A549 treated with AZD9567 at 1 μM for 4 hours (cell line): Measurements from ENCODE around the gene VAMP8. TPM values are rescaled to one million over a fixed set of nuclear protein-coding genes. Genes with fewer than 3 reads are reported as not detected.

Experiments used
- total RNA-seq: library from RNA; stranded (reverse); fragments of 200-300 nt; extraction: Qiagen RNA extraction; gene quantifications from 5 replicates; pipeline ENCODE4 v1.2.3, GENCODE V29; 2022; ENCODE audit not compliant: insufficient read depth

VAMP8 gene
- total RNA-seq, result 13.3 to 18.8 TPM (median 17.4 TPM) in 5 replicates

GRCh38 chr2:85577386-85578242 is at the start of gene VAMP8:
Gene VAMP8, plus strand, starts transcription at chr2:85577586. Its CDS starts 61 bp downstream, at chr2:85577647.

GRCh38 chr2:85538507-85539360 is 38.7 kb upstream of the VAMP8 start, which contains the start of gene MAT2A:
Gene MAT2A, plus strand, starts transcription at chr2:85539168. Its CDS starts 120 bp downstream, at chr2:85539288.

GRCh38 chr2:85561280-85562212 is 15.8 kb upstream of the VAMP8 start, which contains the start of gene GGCX:
Gene GGCX, minus strand, starts transcription at chr2:85561493. Its CDS starts 65 bp downstream, at chr2:85561428.

GRCh38 chr2:85584354-85584856 is 7.0 kb downstream of the VAMP8 start, which contains the start of gene VAMP5:
Gene VAMP5, plus strand, starts transcription at chr2:85584431. Its CDS starts 60 bp downstream, at chr2:85584491.

GRCh38 chr2:85595301-85596025 is 18.1 kb downstream of the VAMP8 start, which contains the start of gene RNF181:
Gene RNF181, plus strand, starts transcription at chr2:85595745. Its CDS starts 19 bp downstream, at chr2:85595764.

GRCh38 chr2:85602476-85603234 is 25.3 kb downstream of the VAMP8 start, which contains the start of gene TMEM150A:
Gene TMEM150A, minus strand, starts transcription at chr2:85602698. Its CDS starts 750 bp downstream, at chr2:85601948.

GRCh38 chr2:85611705-85612587 is 34.6 kb downstream of the VAMP8 start, which contains the start of gene C2orf68:
Gene C2orf68, minus strand, starts transcription at chr2:85612066. Its CDS starts 82 bp downstream, at chr2:85611984.

Other genes starting within 250 kb of the VAMP8 start
- 87.8 to 101 TPM (median 100 TPM) in 5 replicates for gene TGOLN2, start 249.6 kb upstream of the VAMP8 start, total RNA-seq
- gene RETSAT, start 223.1 kb upstream of the VAMP8 start, total RNA-seq, result 60.5 to 64.7 TPM (median 62.8 TPM) in 5 replicates
- 10.1 to 11.7 TPM (median 10.6 TPM) in 5 replicates for gene ELMOD3, start 222.8 kb upstream of the VAMP8 start, total RNA-seq
- gene CAPG, start 167.2 kb upstream of the VAMP8 start, total RNA-seq, result 78.5 to 119 TPM (median 92.0 TPM) in 5 replicates
- gene SH2D6, start 158.9 kb upstream of the VAMP8 start, total RNA-seq, result 0.52 to 0.85 TPM (median 0.70 TPM) in 4 of 5 replicates, not detected in the other
- gene MAT2A, start 38.4 kb upstream of the VAMP8 start, total RNA-seq, result 546 to 642 TPM (median 577 TPM) in 5 replicates
- gene GGCX, start 16.1 kb upstream of the VAMP8 start, total RNA-seq, result 37.0 to 44.7 TPM (median 43.0 TPM) in 5 replicates
- gene VAMP5, start 6.8 kb downstream of the VAMP8 start, total RNA-seq, result 0.22 to 0.26 TPM in 2 of 5 replicates, not detected in the others
- gene RNF181, start 18.2 kb downstream of the VAMP8 start, total RNA-seq, result 195 to 199 TPM (median 198 TPM) in 5 replicates
- 11.9 to 18.9 TPM (median 15.7 TPM) in 5 replicates for gene TMEM150A, start 25.1 kb downstream of the VAMP8 start, total RNA-seq
- gene C2orf68, start 34.5 kb downstream of the VAMP8 start, total RNA-seq, result 23.8 to 36.4 TPM (median 26.7 TPM) in 5 replicates
- 71.5 to 75.1 TPM (median 72.0 TPM) in 5 replicates for gene USP39, start 38.6 kb downstream of the VAMP8 start, total RNA-seq
- gene SFTPB, start 90.6 kb downstream of the VAMP8 start, total RNA-seq, result 0.11 to 0.23 TPM (median 0.16 TPM) in 4 of 5 replicates, not detected in the other
- 0.13 to 0.17 TPM (median 0.14 TPM) in 3 of 5 replicates, not detected in the others for gene GNLY, start 116.8 kb downstream of the VAMP8 start, total RNA-seq
- gene ATOH8, start 176.4 kb downstream of the VAMP8 start, total RNA-seq, result 12.5 to 15.9 TPM (median 14.4 TPM) in 5 replicates